ENCODE results near the gene SIRPG. TPM values are rescaled to one million over a fixed set of nuclear protein-coding genes. Genes with fewer than 3 reads are reported as not detected.

SIRPG gene
- total RNA-seq, 2 donors from 2014 or later = 0.32 to 0.45 TPM

GRCh38 chr20:1661542-1662299, 4.1 kb upstream of the SIRPG start:
- H3K4me1 ChIP-seq (replicated peaks) = no peaks in the 10 kb centered on the region
- no peaks in the 10 kb centered on the region for H3K9me3 ChIP-seq
- no peak for DNase-seq (ENCODE audit: low spot score)
- TF ChIP-seq CTCF (IDR thresholded peaks at IDR 0.05) (no peak), POLR2AphosphoS5 (IDR thresholded peaks at IDR 0.05) (no peak), POLR2A (IDR thresholded peaks at IDR 0.05) (no peak)
- 37% methylated on average over 2 of the region's 2 CpGs for WGBS
- no peaks in the 10 kb centered on the region for H3K36me3 ChIP-seq
- H3K27ac ChIP-seq = no peak overlapping the region
- no peaks in the 10 kb centered on the region for H3K27me3 ChIP-seq (replicated peaks; ENCODE audit: insufficient read depth)
- intact Hi-C loops (cut with DNase I) = no loop called here
- H3K4me3 ChIP-seq = no peak overlapping the region

GRCh38 chr20:1660246-1660645, 2.7 kb upstream of the SIRPG start:
- WGBS = 47% methylated on average over 2 of the region's 2 CpGs
- Histone ChIP-seq H3K36me3 (no peaks in the 10 kb centered on the region), H3K4me1 (replicated peaks) (no peaks in the 10 kb centered on the region), H3K4me3 (no peak overlapping the region), H3K27me3 (replicated peaks; ENCODE audit: insufficient read depth) (no peaks in the 10 kb centered on the region), H3K27ac (no peak overlapping the region), H3K9me3 (no peaks in the 10 kb centered on the region)
- TF ChIP-seq CTCF (IDR thresholded peaks at IDR 0.05) = no peak
- no peak for TF ChIP-seq POLR2AphosphoS5 (IDR thresholded peaks at IDR 0.05)
- no peak for TF ChIP-seq POLR2A (IDR thresholded peaks at IDR 0.05)
- intact Hi-C loops (cut with DNase I) = no loop called here
- DNase-seq (ENCODE audit: low spot score) = no peak

DNA sequence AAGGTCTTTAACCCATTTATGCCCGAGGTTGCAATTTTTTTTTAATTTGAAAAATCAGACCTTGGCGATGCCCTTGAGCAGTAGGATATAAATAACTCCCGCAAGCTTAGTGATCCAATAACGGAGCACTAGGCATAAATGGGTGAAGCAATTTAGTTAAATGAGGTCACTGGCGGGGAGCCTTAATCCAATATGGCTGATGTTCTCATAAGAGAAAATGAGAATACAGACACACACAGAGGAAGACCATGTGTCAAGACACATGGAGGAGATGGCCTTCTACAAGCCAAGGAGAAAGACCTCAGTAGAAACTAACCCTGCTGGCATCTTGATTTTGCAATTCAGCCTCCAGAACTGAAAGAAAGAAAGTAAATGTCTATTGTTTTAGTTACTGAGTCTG, 735 bp downstream of the SIRPG start:
- no peak for DNase-seq (ENCODE audit: low spot score)
- intact Hi-C loops (cut with DNase I) = no loop called here
- H3K9me3 ChIP-seq = no peaks in the 10 kb centered on the region
- H3K36me3 ChIP-seq = no peaks in the 10 kb centered on the region
- no peak overlapping the region for H3K27ac ChIP-seq
- no peak overlapping the region for H3K4me3 ChIP-seq
- no peaks in the 10 kb centered on the region for H3K27me3 ChIP-seq (replicated peaks; ENCODE audit: insufficient read depth)
- WGBS = 74% methylated on average over 5 of the region's 5 CpGs
- TF ChIP-seq CTCF (IDR thresholded peaks at IDR 0.05) (no peak), POLR2AphosphoS5 (IDR thresholded peaks at IDR 0.05) (no peak), POLR2A (IDR thresholded peaks at IDR 0.05) (no peak)
- no peaks in the 10 kb centered on the region for H3K4me1 ChIP-seq (replicated peaks)

- Histone ChIP-seq H3K4me1 (replicated peaks) (no peaks in the 10 kb centered on the region), H3K27me3 (replicated peaks; ENCODE audit: insufficient read depth) (no peaks in the 10 kb centered on the region), H3K9me3 (no peaks in the 10 kb centered on the region), H3K36me3 (no peaks in the 10 kb centered on the region), H3K27ac (no peak overlapping the region), H3K4me3 (no peak overlapping the region)
- no peak for DNase-seq (ENCODE audit: low spot score)
- TF ChIP-seq POLR2A (IDR thresholded peaks at IDR 0.05) (no peak), CTCF (IDR thresholded peaks at IDR 0.05) (no peak)
- intact Hi-C loops (cut with DNase I) = no loop called here
Measured at GRCh38 chr20:1654996-1655395, 2.6 kb downstream of the SIRPG start.

GRCh38 chr20:1652960-1653359, 4.6 kb downstream of the SIRPG start:
- Histone ChIP-seq H3K36me3 (no peaks in the 10 kb centered on the region), H3K27ac (no peak overlapping the region), H3K27me3 (replicated peaks; ENCODE audit: insufficient read depth) (no peaks in the 10 kb centered on the region), H3K4me1 (replicated peaks) (no peaks in the 10 kb centered on the region), H3K9me3 (no peaks in the 10 kb centered on the region), H3K4me3 (no peak overlapping the region)
- TF ChIP-seq CTCF (IDR thresholded peaks at IDR 0.05) = no peak
- DNase-seq (ENCODE audit: low spot score) = no peak
- intact Hi-C loops (cut with DNase I) = no loop called here
- WGBS = 81% methylated on average over 3 of the region's 3 CpGs

Data from prostate gland (tissue), 2 donors.